Measurements from ENCODE around the gene EBNA1BP2. TPM values are rescaled to one million over a fixed set of nuclear protein-coding genes. Genes with fewer than 3 reads are reported as not detected.

EBNA1BP2 gene, protein sequence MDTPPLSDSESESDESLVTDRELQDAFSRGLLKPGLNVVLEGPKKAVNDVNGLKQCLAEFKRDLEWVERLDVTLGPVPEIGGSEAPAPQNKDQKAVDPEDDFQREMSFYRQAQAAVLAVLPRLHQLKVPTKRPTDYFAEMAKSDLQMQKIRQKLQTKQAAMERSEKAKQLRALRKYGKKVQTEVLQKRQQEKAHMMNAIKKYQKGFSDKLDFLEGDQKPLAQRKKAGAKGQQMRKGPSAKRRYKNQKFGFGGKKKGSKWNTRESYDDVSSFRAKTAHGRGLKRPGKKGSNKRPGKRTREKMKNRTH
- 52.2 and 84.0 TPM in 2 replicates for total RNA-seq

DNA sequence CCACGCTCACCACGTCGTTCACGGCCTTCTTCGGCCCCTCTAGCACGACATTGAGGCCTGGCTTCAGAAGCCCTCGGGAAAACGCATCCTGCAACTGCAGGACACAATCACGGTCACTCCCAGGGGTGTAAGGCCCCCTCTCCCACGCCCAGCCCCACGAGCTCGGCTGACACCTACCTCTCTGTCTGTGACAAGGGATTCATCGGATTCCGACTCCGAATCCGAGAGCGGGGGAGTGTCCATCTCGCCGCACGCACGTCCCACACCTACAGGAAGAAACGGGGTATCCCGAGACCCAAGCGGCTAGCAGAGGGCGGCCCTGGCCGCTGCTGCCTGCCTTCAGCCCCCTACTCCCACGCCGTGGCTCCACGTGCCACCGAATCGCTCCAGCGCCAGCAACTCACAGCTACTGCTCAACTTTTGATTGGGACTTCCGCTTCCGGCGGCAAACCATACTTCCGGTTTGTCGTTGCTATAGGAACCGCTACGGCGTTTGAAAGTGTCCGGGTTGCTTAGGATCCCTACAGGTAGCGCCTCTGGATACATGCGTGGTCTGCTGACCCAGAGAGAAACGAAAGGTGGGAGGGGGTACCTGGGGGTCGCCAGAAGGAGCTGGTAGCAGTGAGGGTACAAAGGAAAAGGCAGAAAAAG lies at the start of gene EBNA1BP2, which contains the start of gene CFAP57:
EBNA1BP2 (minus strand) TSS at position 415 of the 651 bp plus-strand sequence; CDS start at position 243, 172 bp downstream.
CFAP57 (plus strand) TSS at position 455 of the 651 bp plus-strand sequence. CDS start 424 bp downstream, outside the sequence.

Small RNA genes lying within 50 kb of the gene (small RNA-seq; reads per million reads assigned to genes)
- gene RNA5SP46 = not detected

Other genes with a start within 250 kb of the EBNA1BP2 start
- gene SLC2A1, start 213.4 kb downstream of the EBNA1BP2 start, total RNA-seq = 1,223 and 1,458 TPM in 2 replicates
- 0.22 and 0.39 TPM in 2 replicates for gene CFAP57, start within 50 bp of the EBNA1BP2 start, total RNA-seq
- gene TMEM125, start 97.7 kb upstream of the EBNA1BP2 start, total RNA-seq = not detected in 2 replicates
- gene C1orf210, start 113.3 kb upstream of the EBNA1BP2 start, total RNA-seq = 0.39 and 1.4 TPM in 2 replicates
- gene TIE1, start 128.7 kb upstream of the EBNA1BP2 start, total RNA-seq = not detected in 2 replicates
- 0.11 TPM in 1 of 2 replicates, not detected in the other for gene MPL, start 165.5 kb upstream of the EBNA1BP2 start, total RNA-seq
- 6.7 and 33.5 TPM in 2 replicates for gene CDC20, start 186.7 kb upstream of the EBNA1BP2 start, total RNA-seq
- 45.5 and 99.6 TPM in 2 replicates for gene ELOVL1, start 195.7 kb upstream of the EBNA1BP2 start, total RNA-seq
- 42.4 and 58.9 TPM in 2 replicates for gene MED8, start 217.5 kb upstream of the EBNA1BP2 start, total RNA-seq
- gene SZT2, start 217.6 kb upstream of the EBNA1BP2 start, total RNA-seq = 38.4 and 45.5 TPM in 2 replicates

Data from placental epithelial cell (primary cell).